GM18507 (cell line): ENCODE measurements around the gene TSPY1.
"Not testable (repeated sequence)": the region's sequence is repeated elsewhere in the genome, so short reads cannot be mapped to it uniquely, and the experiment has no call there.

Experiments
- DNase-seq: peaks from one replicate; pipeline ENCODE4 v3.0.0; 2011; ENCODE audit warnings: low read depth; ENCODE audit not compliant: insufficient read length; ENCODE audit errors: extremely low spot score
- FAIRE-seq: peaks from 2 replicates; lab custom pipeline; 2011; peaks lifted over from hg19 to GRCh38; lab: Jason Lieb, UNC

The TSPY1 gene, protein sequence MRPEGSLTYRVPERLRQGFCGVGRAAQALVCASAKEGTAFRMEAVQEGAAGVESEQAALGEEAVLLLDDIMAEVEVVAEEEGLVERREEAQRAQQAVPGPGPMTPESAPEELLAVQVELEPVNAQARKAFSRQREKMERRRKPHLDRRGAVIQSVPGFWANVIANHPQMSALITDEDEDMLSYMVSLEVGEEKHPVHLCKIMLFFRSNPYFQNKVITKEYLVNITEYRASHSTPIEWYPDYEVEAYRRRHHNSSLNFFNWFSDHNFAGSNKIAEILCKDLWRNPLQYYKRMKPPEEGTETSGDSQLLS

DNA sequence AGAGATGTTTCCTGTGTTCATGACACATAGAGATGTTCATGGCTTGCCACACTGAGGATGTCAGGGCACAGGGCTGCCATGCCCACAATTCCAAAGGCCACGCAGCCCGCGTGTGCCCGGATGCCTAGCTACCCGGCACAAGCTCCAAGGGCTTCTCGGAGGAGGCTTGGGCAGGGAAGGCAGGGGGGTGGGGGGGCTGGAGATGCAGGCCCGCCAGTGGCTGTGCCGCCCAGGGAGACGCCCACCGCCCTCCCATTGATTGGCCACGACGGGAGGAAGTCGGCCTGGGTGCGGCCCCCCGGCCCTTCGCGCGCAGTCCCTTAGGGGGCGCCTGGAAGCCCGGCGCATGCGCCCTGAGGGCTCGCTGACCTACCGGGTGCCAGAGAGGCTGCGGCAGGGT lies at the start of gene TSPY1:
TSS of gene TSPY1 (plus strand) at position 301 of the 400 bp plus-strand sequence. CDS start at position 347, 46 bp downstream.
- FAIRE-seq, DNase-seq: not testable (repeated sequence)

- not testable (repeated sequence) for DNase-seq, FAIRE-seq
Measured at GRCh38 chrY:9486967-9487366, 20.2 kb downstream of the TSPY1 start, which contains the start of gene TSPY9. Gene TSPY9 (plus strand): TSS chrY:9487267. CDS start chrY:9487313, 46 bp downstream.

DNA sequence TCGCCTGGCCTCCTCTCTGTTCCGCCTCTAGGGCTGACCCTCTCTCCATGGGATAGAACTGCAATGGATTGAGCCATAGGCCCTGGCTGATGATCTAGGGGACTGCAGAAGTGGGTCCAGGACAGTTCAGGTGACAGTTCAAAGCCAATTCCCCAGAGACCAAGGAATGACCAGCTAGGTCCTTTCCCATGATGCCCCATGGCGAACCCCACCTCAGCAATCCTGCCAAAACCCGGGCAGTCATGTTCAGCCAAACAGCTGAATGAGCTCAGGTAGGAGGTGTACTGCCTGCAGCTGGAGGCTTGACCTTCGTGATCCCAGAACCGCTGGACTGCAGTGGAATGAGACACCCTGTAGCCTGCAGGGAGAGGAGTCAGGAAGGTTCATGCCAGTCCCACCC lies 37.6 kb downstream of the TSPY1 start:
- not testable (repeated sequence) for FAIRE-seq, DNase-seq

GRCh38 chrY:9516287-9516686 lies 49.5 kb downstream of the TSPY1 start:
- not testable (repeated sequence) for FAIRE-seq, DNase-seq
